SU-DHL-6 (cell line): Measurements from ENCODE around the gene UFC1.

Experiments
- H2AFZ ChIP-seq: fragments of 200-600 bp; sonication (generic); 2 replicates; pipeline ENCODE4 v1.6.1; 2014; ENCODE audit warnings: low read depth, mild to moderate bottlenecking, moderate library complexity, mixed read lengths, antibody characterized with exemption, low read length; ENCODE audit not compliant: severe bottlenecking
- H3F3A ChIP-seq: fragments of 200-600 bp; shearing (Covaris generic); 2 replicates; pipeline ENCODE4 v1.6.0; 2016; ENCODE audit warnings: antibody characterized with exemption, mild to moderate bottlenecking; ENCODE audit not compliant: insufficient read depth
- H3K27ac ChIP-seq: fragments of 200-600 bp; sonication (generic); 2 replicates; pipeline ENCODE4 v1.5.1; 2016; ENCODE audit warnings: low read depth, mild to moderate bottlenecking, low read length, moderate library complexity, mixed read lengths
- H3K27me3 ChIP-seq: fragments of 200-600 bp; sonication (generic), shearing (Covaris generic); 2 replicates; pipeline ENCODE4 v1.6.0; 2014; ENCODE audit warnings: mild to moderate bottlenecking, low read length
- H3K36me3 ChIP-seq: fragments of 200-600 bp; sonication (generic); 2 replicates; pipeline ENCODE4 v1.6.1; 2014; ENCODE audit warnings: mild to moderate bottlenecking, low read length, mixed read lengths
- H3K4me2 ChIP-seq: fragments of 300-600, 200-600 bp; shearing (Covaris generic), sonication (generic); 2 replicates; pipeline ENCODE4 v1.6.0; 2014; ENCODE audit warnings: low read length, low read depth, mild to moderate bottlenecking; ENCODE audit not compliant: poor library complexity, severe bottlenecking
- H3K4me3 ChIP-seq: fragments of 200-600 bp; sonication (generic); 2 replicates; pipeline ENCODE4 v1.5.1; 2014; ENCODE audit warnings: antibody characterized with exemption, low read length, mild to moderate bottlenecking, mixed read lengths; ENCODE audit not compliant: insufficient read depth, poor library complexity, severe bottlenecking
- H3K79me2 ChIP-seq: fragments of 200-600 bp; sonication (generic); 2 replicates; pipeline ENCODE4 v1.6.1; 2014; ENCODE audit warnings: mild to moderate bottlenecking, low read length, moderate library complexity; ENCODE audit not compliant: insufficient read depth
- H3K9ac ChIP-seq: fragments of 200-600 bp; sonication (generic); 2 replicates; pipeline ENCODE4 v1.7.0; 2014; ENCODE audit warnings: mild to moderate bottlenecking, low read length
- H3K9me2 ChIP-seq: fragments of 200-600 bp; sonication (generic); replicated peaks from 2 replicates; pipeline ENCODE4 v1.6.1; 2014; ENCODE audit warnings: low read length; ENCODE audit not compliant: insufficient read depth
- H3K9me3 ChIP-seq: fragments of 200-600 bp; sonication (generic); 2 replicates; pipeline ENCODE4 v1.6.1; 2014; ENCODE audit warnings: low read length, mixed read lengths; ENCODE audit not compliant: insufficient read depth
- H4K20me1 ChIP-seq: fragments of 200-600 bp; sonication (generic); 2 replicates; pipeline ENCODE4 v1.6.1; 2014; ENCODE audit warnings: low read depth, mild to moderate bottlenecking, antibody characterized with exemption, low read length, moderate library complexity, mixed read lengths
- EZH2phosphoT487 ChIP-seq: fragments of 200-600 bp; sonication (generic), shearing (Covaris generic); conservative IDR thresholded peaks from 2 replicates; pipeline ENCODE4 v1.6.1; 2018; ENCODE audit warnings: mild to moderate bottlenecking, antibody characterized with exemption, low read length, moderate library complexity, mixed read lengths
- TF ChIP-seq, protein P1 (sequence below): fragments of 200-600 bp; sonication (generic); IDR thresholded peaks from one replicate; pipeline ENCODE4 v1.5.1; 2017; ENCODE audit warnings: antibody characterized with exemption, mild to moderate bottlenecking, low read length, moderate library complexity; ENCODE audit not compliant: insufficient read depth, poor library complexity, severe bottlenecking

Gene UFC1

DNA sequence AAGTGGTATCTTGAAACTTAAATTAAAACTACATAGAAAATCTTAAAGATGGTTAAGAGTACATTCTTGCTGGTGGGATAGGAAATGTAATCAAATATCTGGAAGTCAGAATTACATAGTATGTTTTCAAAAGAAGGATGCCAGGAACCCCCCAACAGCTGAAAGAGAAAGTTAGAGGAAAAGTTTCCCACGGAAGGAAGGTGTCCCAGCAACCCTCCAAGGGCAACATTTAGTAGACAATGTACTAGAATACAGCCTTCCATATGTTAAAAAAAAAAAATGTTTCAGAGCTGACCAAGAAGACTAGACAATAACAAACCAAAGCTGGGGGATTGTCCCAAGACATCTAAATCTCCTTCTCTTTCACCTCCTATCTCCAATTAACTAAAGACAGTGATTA lies 23.5 kb upstream of the UFC1 start:
- no peak overlapping the region for H3K9ac ChIP-seq
- H3K9me3 ChIP-seq, result no peaks in the 10 kb centered on the region
- no peaks in the 10 kb centered on the region for H3K9me2 ChIP-seq
- no peaks in the 10 kb centered on the region for H3K27me3 ChIP-seq
- H3K4me2 ChIP-seq, result no peak overlapping the region
- TF ChIP-seq, protein P1, sequence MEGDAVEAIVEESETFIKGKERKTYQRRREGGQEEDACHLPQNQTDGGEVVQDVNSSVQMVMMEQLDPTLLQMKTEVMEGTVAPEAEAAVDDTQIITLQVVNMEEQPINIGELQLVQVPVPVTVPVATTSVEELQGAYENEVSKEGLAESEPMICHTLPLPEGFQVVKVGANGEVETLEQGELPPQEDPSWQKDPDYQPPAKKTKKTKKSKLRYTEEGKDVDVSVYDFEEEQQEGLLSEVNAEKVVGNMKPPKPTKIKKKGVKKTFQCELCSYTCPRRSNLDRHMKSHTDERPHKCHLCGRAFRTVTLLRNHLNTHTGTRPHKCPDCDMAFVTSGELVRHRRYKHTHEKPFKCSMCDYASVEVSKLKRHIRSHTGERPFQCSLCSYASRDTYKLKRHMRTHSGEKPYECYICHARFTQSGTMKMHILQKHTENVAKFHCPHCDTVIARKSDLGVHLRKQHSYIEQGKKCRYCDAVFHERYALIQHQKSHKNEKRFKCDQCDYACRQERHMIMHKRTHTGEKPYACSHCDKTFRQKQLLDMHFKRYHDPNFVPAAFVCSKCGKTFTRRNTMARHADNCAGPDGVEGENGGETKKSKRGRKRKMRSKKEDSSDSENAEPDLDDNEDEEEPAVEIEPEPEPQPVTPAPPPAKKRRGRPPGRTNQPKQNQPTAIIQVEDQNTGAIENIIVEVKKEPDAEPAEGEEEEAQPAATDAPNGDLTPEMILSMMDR, result no peak
- TF ChIP-seq EZH2phosphoT487, result no peak
- no peak overlapping the region for H3K27ac ChIP-seq
- H3K36me3 ChIP-seq, result no peaks in the 10 kb centered on the region; the same call in 1 of the 2 replicates
- H3K79me2 ChIP-seq, result peaks cover 23% of the 10 kb centered on the region
- no peak overlapping the region for H2AFZ ChIP-seq
- H3K4me3 ChIP-seq, result no peak overlapping the region
- H3F3A ChIP-seq, result peaks cover 20% of the 10 kb centered on the region
- H4K20me1 ChIP-seq, result no peaks in the 10 kb centered on the region

- no peaks in the 10 kb centered on the region for H3K9me2 ChIP-seq
- no peaks in the 10 kb centered on the region; the same call in 1 of the 2 replicates for H3K36me3 ChIP-seq
- peak overlapping the region; percentile 83 for H3K9ac ChIP-seq
- H2AFZ ChIP-seq, result peak overlapping the region; percentile 90
- H3K9me3 ChIP-seq, result no peaks in the 10 kb centered on the region
- peaks cover 23% of the 10 kb centered on the region for H3K79me2 ChIP-seq
- peaks cover 20% of the 10 kb centered on the region for H3F3A ChIP-seq
- no peaks in the 10 kb centered on the region for H3K27me3 ChIP-seq
- no peak for TF ChIP-seq EZH2phosphoT487
- no peaks in the 10 kb centered on the region for H4K20me1 ChIP-seq
- peak overlapping the region; percentile 92 for H3K4me2 ChIP-seq
- peak overlapping the region; percentile 64 for H3K27ac ChIP-seq
- H3K4me3 ChIP-seq, result peak overlapping the region; percentile 92
These were observed 22.0 kb upstream of the UFC1 start for GRCh38 chr1:161131523-161132409.

GRCh38 chr1:161132410-161133219 lies 21.2 kb upstream of the UFC1 start, which contains the start of gene DEDD:
Gene DEDD (minus strand): TSS chr1:161132667. CDS start chr1:161124462, 8,205 bp downstream.
- no peaks in the 10 kb centered on the region for H4K20me1 ChIP-seq
- H3K79me2 ChIP-seq, result peaks cover 19% of the 10 kb centered on the region
- H3K4me3 ChIP-seq, result peak within 1 kb of the TSS; percentile 92
- H3K9me3 ChIP-seq, result no peaks in the 10 kb centered on the region
- peak within 1 kb of the TSS; percentile 64 for H3K27ac ChIP-seq
- H3K9ac ChIP-seq, result peak within 1 kb of the TSS; percentile 83
- no peaks in the 10 kb centered on the region for H3K27me3 ChIP-seq
- peak within 1 kb of the TSS; percentile 90 for H2AFZ ChIP-seq
- peaks cover 20% of the 10 kb centered on the region for H3F3A ChIP-seq
- H3K4me2 ChIP-seq, result peak within 1 kb of the TSS; percentile 92
- no peaks in the 10 kb centered on the region; the same call in 1 of the 2 replicates for H3K36me3 ChIP-seq
- H3K9me2 ChIP-seq, result no peaks in the 10 kb centered on the region
- TF ChIP-seq, protein P1, result no peak
- no peak for TF ChIP-seq EZH2phosphoT487
